GM18519 (cell line): ENCODE data around the gene MSL1.

Experiments used
- ATAC-seq: cut with Tn5 transposase; IDR thresholded peaks from one replicate; pipeline ENCODE4 v1.9.1; 2021; ENCODE audit warnings: mild to moderate bottlenecking, moderate library complexity; ENCODE audit not compliant: unreplicated experiment, low FRiP score

Gene MSL1

DNA sequence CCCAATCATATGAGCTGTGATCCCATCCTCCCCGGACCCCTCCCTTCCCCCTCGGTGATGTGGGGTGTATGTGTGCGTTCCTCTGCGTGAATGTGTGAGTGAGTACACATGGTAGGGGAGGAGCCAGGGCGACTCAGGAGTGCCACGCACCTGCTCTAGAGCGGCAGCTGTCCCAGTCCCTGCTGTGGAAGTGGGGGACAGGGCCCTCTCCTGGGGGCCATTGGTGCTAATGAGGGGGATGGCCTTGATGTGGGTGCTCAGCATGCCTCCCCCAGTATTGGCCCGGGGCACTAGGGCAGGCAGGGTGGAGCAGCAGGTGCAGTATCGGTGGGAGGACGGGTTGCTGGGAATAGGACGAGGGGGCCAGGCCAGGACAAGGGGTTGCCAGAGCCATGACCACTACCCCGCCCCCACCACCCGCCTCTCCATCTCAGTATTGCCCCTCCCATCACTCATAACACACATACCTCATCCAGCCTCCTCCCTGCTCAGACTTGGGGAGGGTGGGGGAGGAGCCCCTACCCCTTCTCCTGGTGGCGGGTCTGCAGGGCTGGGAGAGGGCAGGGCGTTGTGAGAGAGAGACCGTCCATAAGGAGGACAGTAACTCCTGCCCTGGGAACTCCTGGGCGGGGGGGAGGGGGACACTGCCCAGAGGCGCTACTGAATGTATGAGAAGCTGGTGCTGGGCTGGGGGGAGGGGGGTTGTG lies 29.9 kb upstream of the MSL1 start:
- ATAC-seq = no peak

DNA sequence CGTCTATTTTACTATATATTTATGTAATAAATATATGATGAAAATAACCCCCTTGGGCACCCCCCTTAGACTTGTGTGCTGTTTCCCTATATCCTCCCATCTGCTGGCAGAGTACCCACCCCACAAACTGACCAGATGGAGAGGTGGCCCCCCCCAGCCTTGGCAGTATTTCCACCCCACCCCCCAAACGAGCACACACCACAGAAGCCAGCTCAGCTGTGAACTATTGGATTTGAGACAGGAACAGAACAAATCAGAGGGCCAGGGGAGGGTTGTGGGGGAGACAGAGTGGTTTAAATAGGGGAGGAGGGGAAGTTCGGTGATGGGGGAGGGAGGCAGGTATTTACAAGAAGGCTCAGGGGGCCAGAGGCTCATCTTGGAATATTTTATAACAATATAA lies 29.2 kb upstream of the MSL1 start:
- ATAC-seq = no peak

DNA sequence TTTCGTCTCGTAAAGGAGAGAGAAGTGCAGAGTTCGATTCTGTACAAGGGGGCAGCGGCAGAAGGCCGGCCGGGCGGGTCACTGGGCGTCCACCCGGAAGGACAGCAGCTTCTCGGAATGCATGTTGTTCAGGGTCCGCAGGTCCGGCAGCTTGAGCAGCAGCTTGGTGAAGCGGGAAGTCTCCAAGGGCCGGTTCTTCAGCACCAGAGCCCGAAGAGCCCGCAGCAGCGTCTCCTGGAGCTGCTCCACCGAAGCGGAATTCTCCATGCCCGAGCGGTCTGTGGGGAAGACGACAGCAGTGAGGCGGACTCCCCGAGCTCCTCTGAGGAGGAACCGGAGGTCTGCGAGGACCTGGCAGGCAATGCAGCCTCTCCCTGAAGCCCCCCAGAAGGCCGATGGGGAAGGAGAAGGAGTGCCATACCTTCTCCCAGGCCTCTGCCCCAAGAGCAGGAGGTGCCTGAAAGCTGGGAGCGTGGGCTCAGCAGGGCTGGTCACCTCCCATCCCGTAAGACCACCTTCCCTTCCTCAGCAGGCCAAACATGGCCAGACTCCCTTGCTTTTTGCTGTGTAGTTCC lies 28.7 kb upstream of the MSL1 start:
- no peak for ATAC-seq

DNA sequence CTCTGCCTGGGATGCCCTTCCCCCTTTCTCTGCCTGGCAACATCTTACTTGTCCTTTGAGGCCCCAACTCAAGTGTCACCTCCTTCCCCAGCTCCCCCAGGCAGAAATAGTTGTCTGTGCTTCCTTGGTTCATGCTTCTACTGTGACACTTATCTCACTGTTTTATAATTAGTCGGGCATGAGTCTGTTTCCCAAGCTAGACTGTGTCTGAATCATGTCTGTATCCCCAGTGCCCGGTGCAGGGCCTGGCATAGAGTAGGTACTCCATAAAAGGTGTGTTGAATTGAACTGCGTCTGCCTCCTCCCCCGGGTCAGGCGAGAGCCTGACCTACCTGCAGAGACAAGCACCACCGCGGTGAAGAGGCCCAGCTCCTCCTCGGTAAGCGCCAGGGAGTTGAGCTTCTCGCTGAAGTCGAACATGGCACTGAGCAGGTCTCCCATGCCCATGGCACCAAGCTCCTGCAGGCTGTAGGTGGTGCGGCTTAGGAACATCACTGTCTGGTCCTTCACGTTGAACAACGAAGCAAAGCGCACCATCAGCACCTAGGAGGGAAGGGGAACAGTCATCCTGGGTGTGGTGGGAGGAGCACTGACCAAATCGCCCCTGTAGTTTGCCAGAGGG lies 28.1 kb upstream of the MSL1 start:
- no peak for ATAC-seq

GRCh38 chr17:40094874-40095273 lies 26.9 kb upstream of the MSL1 start:
- ATAC-seq = no peak

- ATAC-seq = no peak
Measured at GRCh38 chr17:40095351-40095943, 26.3 kb upstream of the MSL1 start.

DNA sequence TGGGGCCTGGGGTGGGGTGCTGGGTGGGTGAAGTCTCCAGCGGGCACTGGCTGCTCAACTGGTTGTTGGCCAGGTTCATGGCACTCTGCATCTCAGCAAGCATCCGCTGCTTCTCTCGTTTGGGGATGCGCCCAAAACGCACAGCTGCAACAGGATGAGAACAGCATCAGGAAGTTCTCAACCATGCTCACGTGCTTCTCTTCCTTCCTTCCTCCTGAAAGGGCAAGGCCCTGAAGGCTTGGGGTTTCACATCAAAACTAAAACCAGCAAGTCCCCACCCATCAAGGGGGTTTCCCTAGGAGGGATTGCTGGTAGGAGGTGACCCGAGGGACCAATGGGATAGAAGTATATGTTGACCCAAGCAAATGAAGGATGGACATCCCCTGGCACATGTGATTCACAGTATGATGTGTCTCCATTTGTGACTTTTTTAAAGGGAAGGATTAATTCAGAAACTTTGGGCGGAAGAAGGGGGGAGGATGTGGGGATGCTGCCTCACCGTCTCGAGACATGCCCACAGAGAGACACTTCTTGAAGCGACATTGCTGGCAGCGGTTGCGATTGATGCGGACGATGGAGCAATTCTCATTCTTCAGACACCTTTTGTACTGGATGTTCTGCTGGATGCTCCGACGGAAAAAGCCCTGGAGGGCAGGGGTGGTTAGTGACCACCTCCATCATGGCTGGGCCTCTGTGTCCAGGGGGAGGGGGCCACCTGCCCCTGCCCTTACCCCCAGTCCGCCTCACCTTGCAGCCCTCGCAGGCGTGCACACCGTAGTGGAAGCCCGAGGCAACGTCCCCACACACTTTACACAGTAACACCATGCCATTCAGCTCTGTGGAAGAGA lies 25.6 kb upstream of the MSL1 start:
- peak; percentile 31 for ATAC-seq

DNA sequence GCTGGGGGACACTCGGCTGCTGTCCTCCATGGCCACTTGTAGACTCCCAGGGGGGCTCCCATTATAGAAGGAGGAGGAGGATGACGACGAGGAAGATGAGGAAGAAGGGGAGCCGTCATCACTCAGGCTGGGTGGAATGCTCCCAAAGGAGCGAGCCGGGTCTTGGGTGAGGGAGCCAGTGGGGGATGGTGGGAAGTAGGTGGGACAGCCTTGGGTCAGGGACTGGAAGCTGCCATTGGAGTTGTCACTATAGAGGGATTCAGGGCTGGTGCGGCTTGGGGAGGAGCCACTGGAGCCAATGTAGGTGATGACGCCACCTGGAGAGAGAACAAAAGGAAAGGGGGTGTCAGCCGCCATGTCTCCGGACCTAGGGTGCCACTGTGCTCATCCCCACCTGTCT lies 24.7 kb upstream of the MSL1 start:
- ATAC-seq = no peak

- no peak for ATAC-seq
Measured at GRCh38 chr17:40097931-40098845, 23.6 kb upstream of the MSL1 start.

DNA sequence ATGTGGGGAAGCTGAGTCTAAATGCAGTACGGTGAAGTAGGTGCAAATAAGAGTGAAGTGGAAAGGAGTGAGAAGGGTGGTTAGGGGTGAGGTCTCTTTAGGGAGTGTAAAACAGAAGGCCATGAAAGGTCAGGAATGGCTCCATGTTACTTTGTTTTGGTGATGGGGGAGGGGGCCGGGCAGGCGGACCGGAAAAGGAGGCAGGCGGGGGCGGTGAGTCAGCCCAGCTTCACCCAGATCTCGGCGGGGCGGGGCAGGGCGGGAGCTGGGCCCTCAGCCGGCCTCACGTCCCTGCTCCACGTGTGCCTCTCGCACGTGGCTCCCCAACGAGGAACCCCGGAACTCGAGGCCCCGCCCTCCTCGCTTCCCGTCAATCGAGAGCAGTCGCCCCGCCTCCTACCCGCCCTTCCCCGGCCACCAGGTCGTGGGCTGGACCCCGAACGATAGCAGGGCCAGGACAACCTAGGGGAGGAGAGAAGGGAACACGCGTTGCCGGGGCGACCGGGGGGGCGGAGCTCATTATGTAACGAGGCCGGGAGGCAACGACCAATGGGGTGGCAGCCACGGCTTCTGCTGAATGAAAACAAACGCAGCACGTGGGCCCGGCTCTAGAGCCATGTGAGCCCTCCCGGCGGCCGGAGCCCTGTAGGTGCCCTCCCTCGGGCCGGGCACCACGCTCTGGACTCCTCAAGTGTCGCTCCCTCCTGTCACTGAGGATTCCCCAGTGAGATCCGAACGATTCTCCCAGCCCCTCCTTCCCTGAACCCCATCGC lies 22.7 kb upstream of the MSL1 start:
- ATAC-seq = peak; percentile 35

DNA sequence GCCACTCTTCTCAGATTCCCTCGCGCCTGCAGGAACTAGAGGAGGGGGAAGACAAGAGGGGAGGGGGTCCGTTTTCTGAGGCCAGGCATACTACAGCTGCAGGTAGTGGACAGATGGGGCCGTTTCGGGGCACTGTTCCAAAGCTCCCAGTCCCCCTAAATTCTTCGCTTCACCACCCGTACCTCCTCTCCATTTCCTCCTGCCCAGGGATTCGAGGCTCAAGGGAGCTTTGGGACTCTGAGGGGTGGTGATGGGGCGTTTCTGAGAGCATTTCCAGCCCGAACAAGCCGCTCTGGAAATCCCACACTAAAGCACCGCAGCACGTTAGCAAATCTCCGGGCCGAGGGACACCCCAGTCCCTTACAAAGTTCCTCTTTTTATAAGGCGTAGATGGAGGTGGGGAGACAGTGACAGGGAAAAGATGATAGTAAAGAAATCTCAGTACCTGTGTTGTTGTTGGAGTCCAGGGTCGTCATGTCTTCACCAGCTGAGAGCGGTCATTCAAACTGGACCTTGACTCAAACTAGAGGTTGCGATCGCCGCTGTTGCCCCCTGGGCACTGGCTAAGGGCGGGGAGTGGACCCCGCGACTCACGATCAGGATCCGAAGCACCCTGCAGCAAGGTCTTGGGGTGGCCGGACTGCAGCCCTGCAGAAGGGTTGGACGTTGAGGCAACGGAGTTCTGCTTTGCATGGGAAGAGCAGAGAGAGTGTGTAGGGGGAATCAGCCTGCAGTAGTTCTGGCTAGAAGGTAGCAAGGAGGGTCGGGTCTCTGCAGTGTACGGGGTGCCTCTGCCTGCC lies 22.0 kb upstream of the MSL1 start:
- no peak for ATAC-seq

DNA sequence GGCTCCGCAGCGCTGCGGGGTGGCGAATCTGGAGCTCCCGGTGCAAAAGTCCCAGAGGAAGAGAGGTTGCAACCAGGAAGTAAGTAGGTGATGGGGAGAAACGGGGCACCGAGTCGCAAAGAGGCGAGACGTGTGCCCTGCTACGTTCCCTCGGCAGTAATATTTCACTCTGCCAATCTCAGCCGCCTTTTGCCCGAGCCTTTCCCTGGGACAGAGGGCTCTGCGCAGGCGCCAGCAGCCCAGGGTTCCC lies 21.4 kb upstream of the MSL1 start, which contains the start of gene NR1D1:
Gene NR1D1 (minus strand): TSS at position 171 of the 250 bp plus-strand sequence. CDS start 495 bp downstream, outside the sequence.
- ATAC-seq = no peak

DNA sequence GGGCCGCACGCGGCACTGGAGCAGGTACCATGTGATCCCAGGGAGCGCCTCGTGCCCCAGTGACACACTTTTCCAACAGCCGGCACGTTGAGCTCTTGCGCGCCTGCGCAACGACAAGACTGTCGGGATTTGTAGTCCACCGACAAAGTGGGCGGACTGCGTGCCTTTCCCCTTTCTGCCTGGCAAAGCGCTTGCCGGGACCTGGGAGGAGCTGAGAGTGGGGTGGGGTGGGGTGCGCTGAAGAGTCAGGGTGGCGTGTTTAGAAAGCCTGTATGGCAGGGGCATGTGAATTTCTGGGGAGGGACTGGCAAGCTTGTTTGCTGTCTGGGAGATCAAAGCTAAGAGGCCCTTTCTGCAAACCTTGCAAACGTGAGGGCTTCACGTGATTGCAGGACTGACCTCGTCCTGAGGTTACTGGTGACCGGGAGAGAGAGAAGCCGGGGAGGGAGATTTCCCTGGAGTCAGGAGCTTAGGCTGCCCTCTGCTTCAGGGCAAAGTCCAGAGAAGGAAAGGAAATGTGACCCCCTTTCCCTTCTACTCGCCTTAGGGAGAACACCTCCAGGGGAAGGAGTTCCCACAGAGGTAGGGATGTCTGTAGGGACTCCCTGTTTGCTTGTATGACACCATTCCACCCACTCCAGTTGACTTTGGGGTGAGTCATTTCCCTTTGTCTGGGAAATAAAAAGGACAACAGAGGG lies 21.0 kb upstream of the MSL1 start:
- no peak for ATAC-seq

DNA sequence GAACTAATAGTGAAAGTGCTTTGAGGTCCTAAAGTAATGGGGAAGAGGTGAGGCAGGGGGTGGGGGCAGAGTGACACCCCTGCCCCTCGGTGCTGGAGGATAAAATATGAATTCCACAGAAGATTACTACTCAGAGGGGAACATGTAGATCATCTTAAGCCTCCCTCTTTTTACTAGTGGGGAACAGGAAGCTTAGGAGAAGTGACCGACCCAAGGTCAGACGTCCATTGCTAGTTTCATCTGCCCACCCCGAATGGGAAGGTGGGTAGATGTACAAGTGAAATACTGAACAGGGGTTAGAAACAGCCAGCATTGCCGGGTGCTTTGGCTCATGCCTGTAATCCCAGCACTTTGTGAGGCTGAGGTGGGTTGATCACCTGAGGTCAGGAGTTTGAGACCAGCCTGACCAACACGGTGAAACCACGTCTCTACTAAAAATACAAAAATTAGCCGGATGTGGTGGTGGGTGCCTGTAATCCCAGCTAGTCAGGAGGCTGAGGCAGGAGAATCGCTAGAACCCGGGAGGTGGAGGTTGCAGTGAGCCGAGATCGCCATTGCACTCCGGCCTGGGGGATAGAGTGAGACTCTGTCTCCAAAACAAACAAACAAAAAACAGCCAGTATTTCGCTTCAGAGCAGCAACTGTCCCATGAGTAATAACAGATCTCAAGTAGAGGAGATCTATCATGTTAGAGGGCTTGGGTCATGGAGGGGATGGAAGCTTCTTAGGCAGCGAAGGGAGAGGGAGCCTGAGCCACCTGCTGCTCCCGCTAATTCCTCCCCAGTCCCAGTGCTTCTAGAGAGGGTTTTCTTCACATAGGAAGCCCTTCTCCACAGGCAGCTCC lies 20.2 kb upstream of the MSL1 start:
- no peak for ATAC-seq

GRCh38 chr17:40103071-40103661 lies 18.6 kb upstream of the MSL1 start:
- ATAC-seq = no peak

- no peak for ATAC-seq
Measured at GRCh38 chr17:40103688-40104087, 18.1 kb upstream of the MSL1 start.
